ENCODE measurements around the gene GNAI2. TPM values are rescaled to one million over a fixed set of nuclear protein-coding genes. Genes with fewer than 3 reads are reported as not detected.

Gene GNAI2
- total and polyA plus RNA-seq, 7 experiments from 2014 or later: 225 to 527 (median 397) TPM

DNA sequence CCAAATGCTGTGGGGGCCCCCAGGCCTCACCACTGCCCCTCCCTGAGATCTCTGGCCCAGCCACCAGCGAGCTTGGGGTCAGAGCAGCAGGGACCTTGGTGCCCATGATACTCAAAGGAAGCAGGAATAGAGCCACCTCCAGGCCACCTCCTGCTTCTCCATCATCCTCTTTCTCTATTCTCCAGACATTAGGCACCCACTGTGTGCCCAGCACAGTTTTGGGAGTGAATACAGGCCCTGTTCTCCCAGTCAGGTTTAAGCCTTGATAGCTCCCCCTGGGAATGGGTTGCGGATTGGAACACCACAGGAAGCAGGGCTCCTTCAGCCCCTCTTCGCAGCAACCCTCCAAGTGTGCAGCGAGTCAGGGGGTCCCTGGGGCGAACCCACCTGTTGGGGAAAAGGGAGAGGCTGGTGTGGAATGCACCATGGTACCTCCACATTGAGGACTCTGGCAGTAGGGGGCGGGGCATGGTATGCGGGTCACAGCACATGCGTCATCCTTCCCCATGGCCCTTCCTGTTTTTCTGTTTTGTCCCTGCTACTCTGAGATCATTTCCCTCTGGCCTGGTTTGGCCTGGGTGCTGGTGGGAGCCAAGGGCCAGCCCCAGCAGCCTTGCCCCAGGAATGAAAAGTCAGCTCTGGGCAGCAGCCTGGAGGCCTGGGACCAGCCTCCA is 18.7 kb downstream of the GNAI2 start:
- Mint-ChIP-seq H3K27ac (peak overlapping the region in 2 of 9 donors; percentile 38 to 46), H3K36me3 (peaks cover 0 to 30% (median 0%) of the 10 kb centered on the region in 5 donors), H3K27me3 (no peaks in the 10 kb centered on the region), H3K9me3 (no peaks in the 10 kb centered on the region), H3K4me3 (no peak overlapping the region), H3K4me1 (peaks cover 11 to 30% (median 24%) of the 10 kb centered on the region in 7 donors)
- Histone ChIP-seq H3K36me3 (ENCODE audit: control insufficient read depth in 2 of 3, insufficient read depth in 3 of 3, low read length in 3 of 3) (peaks cover 14 to 89% (median 20%) of the 10 kb centered on the region in 3 experiments), H3K27me3 (ENCODE audit: control insufficient read depth in 2 of 2, insufficient read depth in 2 of 2, low read length in 2 of 2) (no peaks in the 10 kb centered on the region), H3K4me1 (ENCODE audit: control insufficient read depth in 2 of 2, insufficient read depth in 2 of 2, low read length in 2 of 2) (peaks cover 15 to 20% of the 10 kb centered on the region in 2 donors), H3K9me3 (ENCODE audit: control insufficient read depth in 2 of 3, low read length in 3 of 3) (no peaks in the 10 kb centered on the region), H3K4me3 (ENCODE audit: low read length) (no peak overlapping the region), H3K27ac (ENCODE audit: low read depth, low read length) (no peak overlapping the region)
- ChIA-PET CTCF (interaction anchor here (1.1 to 2.2 kb wide), 2 partner anchors 8 to 17 kb away, joined by 5 to 12 read pairs; no protein-coding TSS in a partner anchor), POLR2A (interaction anchor here (0.6 kb wide), 1 partner anchor 8 kb away, joined by 3 read pairs; no protein-coding TSS in a partner anchor)
- ATAC-seq: peak; percentile 74
- no peak for DNase-seq
- intact Hi-C loops (cut with micrococcal nuclease): no loop called here

DNA sequence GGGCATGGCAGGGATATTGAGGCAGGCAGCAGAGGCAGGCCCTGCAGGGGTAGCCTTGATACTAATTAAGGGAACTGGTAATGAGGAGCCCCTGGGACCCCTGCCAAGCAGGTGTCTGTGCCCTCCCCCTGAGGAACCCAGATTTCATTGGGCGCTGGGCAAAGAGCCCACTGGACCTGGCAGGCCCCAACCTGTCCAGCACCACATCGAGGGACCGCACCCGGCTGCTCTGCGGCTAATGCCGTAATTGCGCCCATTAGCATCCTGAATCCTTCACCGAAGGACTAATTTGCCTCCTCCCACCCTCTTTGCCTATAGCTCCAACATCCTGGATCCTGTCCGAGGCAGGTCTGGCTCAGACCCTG is 19.2 kb downstream of the GNAI2 start:
- ATAC-seq: no peak
- Mint-ChIP-seq H3K9me3 (no peaks in the 10 kb centered on the region), H3K36me3 (peaks cover 0 to 28% (median 0%) of the 10 kb centered on the region in 5 donors), H3K27ac (no peak overlapping the region), H3K4me1 (peaks cover 8 to 28% (median 21%) of the 10 kb centered on the region in 7 donors), H3K27me3 (no peaks in the 10 kb centered on the region), H3K4me3 (no peak overlapping the region)
- H3K27ac ChIP-seq (ENCODE audit: low read depth, low read length): no peak overlapping the region
- peaks cover 14 to 84% (median 20%) of the 10 kb centered on the region in 3 experiments for H3K36me3 ChIP-seq (ENCODE audit: control insufficient read depth in 2 of 3, insufficient read depth in 3 of 3, low read length in 3 of 3)
- H3K4me3 ChIP-seq (ENCODE audit: low read length): no peak overlapping the region
- H3K27me3 ChIP-seq (ENCODE audit: control insufficient read depth in 2 of 2, insufficient read depth in 2 of 2, low read length in 2 of 2): no peaks in the 10 kb centered on the region
- intact Hi-C loops (cut with micrococcal nuclease): no loop called here
- peaks cover 15 to 17% of the 10 kb centered on the region in 2 donors for H3K4me1 ChIP-seq (ENCODE audit: control insufficient read depth in 2 of 2, insufficient read depth in 2 of 2, low read length in 2 of 2)
- POLR2A ChIA-PET: interaction anchor here (0.6 kb wide), 1 partner anchor 8 kb away, joined by 3 read pairs; no protein-coding TSS in a partner anchor
- no peaks in the 10 kb centered on the region for H3K9me3 ChIP-seq (ENCODE audit: control insufficient read depth in 2 of 3, low read length in 3 of 3)
- no peak for DNase-seq
- CTCF ChIA-PET: interaction anchor here (1.2 to 2.2 kb wide), 2 partner anchors 9 to 29 kb away, joined by 5 to 12 read pairs; no protein-coding TSS in a partner anchor

DNA sequence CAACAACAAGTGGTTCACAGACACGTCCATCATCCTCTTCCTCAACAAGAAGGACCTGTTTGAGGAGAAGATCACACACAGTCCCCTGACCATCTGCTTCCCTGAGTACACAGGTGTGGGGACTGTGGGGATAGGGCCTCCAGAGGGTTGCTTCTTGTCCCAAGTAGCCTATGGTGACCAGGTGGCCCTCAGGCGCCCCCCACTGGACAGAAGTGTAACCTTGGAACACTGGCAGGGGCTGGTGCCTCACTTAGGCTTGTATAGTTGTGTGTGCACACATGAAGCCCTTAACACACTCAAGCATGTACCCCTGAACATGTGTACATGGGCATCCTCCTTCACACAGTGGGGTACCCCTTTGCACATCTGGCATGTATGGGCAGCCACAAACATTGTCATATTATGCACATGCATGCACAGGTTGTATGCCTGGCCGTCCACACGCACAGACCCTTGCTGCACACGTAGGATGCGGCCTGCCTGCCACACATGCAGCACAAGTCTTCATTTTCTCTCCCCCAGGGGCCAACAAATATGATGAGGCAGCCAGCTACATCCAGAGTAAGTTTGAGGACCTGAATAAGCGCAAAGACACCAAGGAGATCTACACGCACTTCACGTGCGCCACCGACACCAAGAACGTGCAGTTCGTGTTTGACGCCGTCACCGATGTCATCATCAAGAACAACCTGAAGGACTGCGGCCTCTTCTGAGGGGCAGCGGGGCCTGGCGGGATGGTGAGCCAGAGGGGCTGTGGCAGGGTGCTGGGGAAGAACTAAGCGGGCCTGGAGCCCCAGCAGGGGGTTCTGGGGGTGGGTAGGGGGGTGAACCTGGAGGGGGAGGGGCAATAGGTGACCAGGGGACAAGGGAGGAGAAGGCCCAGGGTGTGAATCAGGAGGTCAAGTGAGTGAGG is 21.2 kb downstream of the GNAI2 start:
- intact Hi-C loops (cut with micrococcal nuclease): no loop called here
- H3K27me3 ChIP-seq (ENCODE audit: control insufficient read depth in 2 of 2, insufficient read depth in 2 of 2, low read length in 2 of 2): no peaks in the 10 kb centered on the region
- CTCF ChIA-PET: interaction anchor here (0.7 to 2.2 kb wide), 6 partner anchors 11 to 86 kb away, joined by 3 to 12 read pairs (median 4); no protein-coding TSS in a partner anchor
- no peak overlapping the region for H3K27ac ChIP-seq (ENCODE audit: low read depth, low read length)
- peaks cover 6 to 8% of the 10 kb centered on the region in 2 donors for H3K4me1 ChIP-seq (ENCODE audit: control insufficient read depth in 2 of 2, insufficient read depth in 2 of 2, low read length in 2 of 2)
- POLR2A ChIA-PET: interaction anchor here (1.2 to 1.4 kb wide), 2 partner anchors 10 to 28 kb away, joined by 4 to 5 read pairs; no protein-coding TSS in a partner anchor
- H3K4me3 Mint-ChIP-seq: no peak overlapping the region
- H3K4me1 Mint-ChIP-seq: peaks cover 0 to 14% (median 11%) of the 10 kb centered on the region in 7 donors
- peaks cover 0 to 21% (median 0%) of the 10 kb centered on the region in 5 donors for H3K36me3 Mint-ChIP-seq
- peak overlapping the region in 2 of 9 donors; percentile 53 to 59 for H3K27ac Mint-ChIP-seq
- H3K36me3 ChIP-seq (ENCODE audit: control insufficient read depth in 2 of 3, insufficient read depth in 3 of 3, low read length in 3 of 3): peaks cover 12 to 71% (median 20%) of the 10 kb centered on the region in 3 experiments
- H3K9me3 ChIP-seq (ENCODE audit: control insufficient read depth in 2 of 3, low read length in 3 of 3): no peaks in the 10 kb centered on the region
- no peak for ATAC-seq
- no peak overlapping the region for H3K4me3 ChIP-seq (ENCODE audit: low read length)
- no peak for DNase-seq
- H3K27me3 Mint-ChIP-seq: no peaks in the 10 kb centered on the region
- H3K9me3 Mint-ChIP-seq: no peaks in the 10 kb centered on the region

DNA sequence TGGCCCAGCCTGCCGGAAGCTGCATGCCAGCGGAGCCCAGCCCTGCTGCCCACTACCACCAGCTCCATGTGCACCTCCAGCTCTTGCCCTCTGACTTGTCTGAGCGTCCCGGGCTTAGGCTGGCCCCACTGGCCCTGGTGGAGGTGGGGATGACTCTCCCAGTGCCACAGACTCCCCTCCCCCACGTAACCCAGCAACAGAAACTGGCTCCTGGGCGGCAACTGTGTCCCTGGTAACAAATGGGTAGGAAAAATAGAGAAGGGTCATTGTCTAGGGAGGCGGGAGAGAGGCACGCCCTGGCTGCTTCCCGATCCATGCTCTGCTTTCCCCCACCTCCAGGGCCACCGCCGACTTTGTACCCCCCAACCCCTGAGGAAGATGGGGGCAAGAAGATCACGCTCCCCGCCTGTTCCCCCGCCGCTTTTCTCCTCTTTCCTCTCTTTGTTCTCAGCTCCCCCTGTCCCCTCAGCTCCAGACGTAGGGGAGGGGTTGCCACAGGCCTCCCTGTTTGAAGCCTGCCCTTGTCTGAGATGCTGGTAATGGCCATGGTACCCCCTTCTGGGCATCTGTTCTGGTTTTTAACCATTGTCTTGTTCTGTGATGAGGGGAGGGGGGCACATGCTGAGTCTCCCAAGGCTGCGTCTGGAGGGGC is 22.2 kb downstream of the GNAI2 start:
- ATAC-seq (no peak), DNase-seq (no peak)
- Histone ChIP-seq H3K4me1 (ENCODE audit: control insufficient read depth in 2 of 2, insufficient read depth in 2 of 2, low read length in 2 of 2) (peaks cover 6 to 8% of the 10 kb centered on the region in 2 donors), H3K27me3 (ENCODE audit: control insufficient read depth in 2 of 2, insufficient read depth in 2 of 2, low read length in 2 of 2) (no peaks in the 10 kb centered on the region), H3K9me3 (ENCODE audit: control insufficient read depth in 2 of 3, low read length in 3 of 3) (no peaks in the 10 kb centered on the region), H3K36me3 (ENCODE audit: control insufficient read depth in 2 of 3, insufficient read depth in 3 of 3, low read length in 3 of 3) (peaks cover 8 to 62% (median 14%) of the 10 kb centered on the region in 3 experiments), H3K4me3 (ENCODE audit: low read length) (no peak overlapping the region), H3K27ac (ENCODE audit: low read depth, low read length) (no peak overlapping the region)
- H3K36me3 Mint-ChIP-seq: peaks cover 0 to 21% (median 0%) of the 10 kb centered on the region in 5 donors
- peak overlapping the region in 2 of 9 donors; percentile 51 to 59 for H3K27ac Mint-ChIP-seq
- H3K9me3 Mint-ChIP-seq: no peaks in the 10 kb centered on the region
- ChIA-PET CTCF (interaction anchor here (0.7 to 2.7 kb wide), 7 partner anchors 9 to 85 kb away, joined by 3 to 8 read pairs (median 4); partner anchors contain the start of gene GNAI2), POLR2A (interaction anchor here (1.0 to 2.4 kb wide), 2 partner anchors 12 to 20 kb away, joined by 3 to 7 read pairs; no protein-coding TSS in a partner anchor)
- intact Hi-C loops (cut with micrococcal nuclease): no loop called here
- H3K4me3 Mint-ChIP-seq: no peak overlapping the region
- no peaks in the 10 kb centered on the region for H3K27me3 Mint-ChIP-seq
- peaks cover 0 to 14% (median 11%) of the 10 kb centered on the region in 7 donors for H3K4me1 Mint-ChIP-seq

DNA sequence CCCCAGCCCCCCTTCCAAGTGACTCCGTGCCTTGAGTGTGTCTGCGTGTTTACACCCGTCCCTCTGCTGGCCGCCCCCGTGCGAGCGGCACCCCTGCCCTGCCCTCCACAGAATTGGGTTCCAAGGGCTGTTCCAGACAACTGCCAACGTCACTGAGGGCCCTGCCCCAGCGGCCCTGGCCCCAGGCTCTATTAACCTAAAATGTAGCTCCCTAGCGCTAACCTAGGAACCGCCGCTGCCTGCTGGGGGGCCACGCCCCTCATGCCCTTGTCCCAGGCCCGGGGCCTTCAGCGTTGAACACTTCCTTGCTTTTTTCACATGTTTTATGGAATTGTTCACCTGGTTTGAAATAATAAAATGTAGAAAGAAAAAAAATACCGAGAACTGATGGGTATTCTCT is 23.0 kb downstream of the GNAI2 start:
- ATAC-seq (no peak), DNase-seq (no peak)
- peak overlapping the region; percentile 47 for H3K27ac ChIP-seq (ENCODE audit: low read depth, low read length)
- peak overlapping the region in 1 of 10 donors; percentile 29 for H3K4me3 Mint-ChIP-seq
- peak overlapping the region in 3 of 9 donors; percentile 51 to 81 (median 63) for H3K27ac Mint-ChIP-seq
- H3K27me3 Mint-ChIP-seq: no peaks in the 10 kb centered on the region
- H3K4me1 ChIP-seq (ENCODE audit: control insufficient read depth in 2 of 2, insufficient read depth in 2 of 2, low read length in 2 of 2): peaks cover 6 to 8% of the 10 kb centered on the region in 2 donors
- no peaks in the 10 kb centered on the region for H3K9me3 ChIP-seq (ENCODE audit: control insufficient read depth in 2 of 3, low read length in 3 of 3)
- CTCF ChIA-PET: interaction anchor here (0.7 to 2.7 kb wide), 6 partner anchors 9 to 65 kb away, joined by 4 to 8 read pairs (median 4); partner anchors contain the start of gene GNAI2
- no peaks in the 10 kb centered on the region for H3K27me3 ChIP-seq (ENCODE audit: control insufficient read depth in 2 of 2, insufficient read depth in 2 of 2, low read length in 2 of 2)
- H3K36me3 Mint-ChIP-seq: peaks cover 0 to 19% (median 0%) of the 10 kb centered on the region in 5 donors
- POLR2A ChIA-PET: interaction anchor here (1.0 to 2.4 kb wide), 4 partner anchors 11 to 78 kb away, joined by 3 to 7 read pairs (median 4); no protein-coding TSS in a partner anchor
- H3K9me3 Mint-ChIP-seq: no peaks in the 10 kb centered on the region
- H3K4me1 Mint-ChIP-seq: peaks cover 0 to 13% (median 4%) of the 10 kb centered on the region in 7 donors
- peaks cover 8 to 54% (median 12%) of the 10 kb centered on the region in 3 experiments for H3K36me3 ChIP-seq (ENCODE audit: control insufficient read depth in 2 of 3, insufficient read depth in 3 of 3, low read length in 3 of 3)
- no peak overlapping the region for H3K4me3 ChIP-seq (ENCODE audit: low read length)
- intact Hi-C loops (cut with micrococcal nuclease): no loop called here

Measured in naive thymus-derived CD4-positive, alpha-beta T cell (primary cell).